Effector CD8-positive, alpha-beta T cell (primary cell): ENCODE measurements around the gene SLC7A9.
"Not testable (repeated sequence)": the region's sequence is repeated elsewhere in the genome, so short reads cannot be mapped to it uniquely, and the experiment has no call there.

ENCODE experiments used
- DNase-seq: peaks from one replicate; lab custom pipeline; 2025; lab: John Stamatoyannopoulos, UW

The SLC7A9 gene

GRCh38 chr19:32800754-32801153 lies 68.8 kb downstream of the SLC7A9 start:
- DNase-seq, result no peak

GRCh38 chr19:32800191-32800590 lies 69.4 kb downstream of the SLC7A9 start:
- DNase-seq, result no peak

GRCh38 chr19:32798201-32798600 lies 71.4 kb downstream of the SLC7A9 start:
- no peak for DNase-seq

- DNase-seq, result no peak
Measured at GRCh38 chr19:32789429-32789828, 80.1 kb downstream of the SLC7A9 start.

- DNase-seq, result not testable (repeated sequence)
Measured at GRCh38 chr19:32787895-32788294, 81.7 kb downstream of the SLC7A9 start.

- DNase-seq, result not testable (repeated sequence)
Measured at GRCh38 chr19:32787161-32787813, 82.3 kb downstream of the SLC7A9 start.

- not testable (repeated sequence) for DNase-seq
Measured at GRCh38 chr19:32782089-32782488, 87.5 kb downstream of the SLC7A9 start.

DNA sequence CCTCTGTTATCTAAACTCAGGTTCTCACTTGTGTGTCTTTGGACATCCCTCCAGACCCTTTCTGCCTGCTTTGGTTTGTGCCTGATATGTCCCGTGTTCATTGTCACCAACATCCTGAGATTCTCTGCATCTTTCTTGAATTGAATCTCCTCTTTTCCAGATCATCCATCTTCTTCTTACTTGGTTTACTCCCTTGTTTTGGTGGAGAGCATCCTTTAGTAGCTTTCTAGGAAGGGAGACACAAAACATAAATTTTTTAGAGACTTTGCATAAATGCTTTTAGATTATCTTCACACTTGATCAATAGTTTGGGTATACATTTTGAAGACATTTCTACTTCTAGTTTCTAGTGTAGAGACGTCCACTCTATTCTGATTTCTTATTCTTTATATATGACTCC lies 88.3 kb downstream of the SLC7A9 start:
- no peak for DNase-seq
